Smooth muscle cell (in vitro differentiated cells): ENCODE results near the gene ZNHIT6. TPM values are rescaled to one million over a fixed set of nuclear protein-coding genes. Genes with fewer than 3 reads are reported as not detected.

ENCODE experiments used
- DNase-seq: peaks from one replicate; lab custom pipeline; 2025; ENCODE audit not compliant: unreplicated experiment; lab: John Stamatoyannopoulos, UW
- H2AFZ ChIP-seq: fragments of 200-600 bp; sonication (generic); 2 replicates; pipeline ENCODE4 v1.6.0; 2016; ENCODE audit warnings: antibody characterized with exemption, low read depth, mild to moderate bottlenecking
- H3F3A ChIP-seq: fragments of 200-600 bp; sonication (generic); 2 replicates; pipeline ENCODE4 v1.6.0; 2017; ENCODE audit warnings: antibody characterized with exemption, low read depth
- H3K27ac ChIP-seq: fragments of 200-600 bp; sonication (generic); 2 replicates; pipeline ENCODE4 v1.5.1; 2016; ENCODE audit warnings: low read depth, mild to moderate bottlenecking
- H3K27me3 ChIP-seq: fragments of 200-600 bp; sonication (generic); 2 replicates; pipeline ENCODE4 v1.6.1; 2016; ENCODE audit warnings: low read depth, mild to moderate bottlenecking
- H3K36me3 ChIP-seq: fragments of 200-600 bp; sonication (generic); 2 replicates; pipeline ENCODE4 v1.5.1; 2016; ENCODE audit warnings: low read depth
- H3K4me1 ChIP-seq: fragments of 200-600 bp; sonication (generic); 2 replicates; pipeline ENCODE4 v1.5.1; 2016; ENCODE audit warnings: low read depth
- H3K4me2 ChIP-seq: fragments of 200-600 bp; sonication (generic); 2 replicates; pipeline ENCODE4 v1.6.0; 2016; ENCODE audit warnings: mild to moderate bottlenecking
- H3K4me3 ChIP-seq: fragments of 200-600 bp; sonication (generic); 2 replicates; pipeline ENCODE4 v1.5.1; 2016; ENCODE audit warnings: mild to moderate bottlenecking
- H3K79me2 ChIP-seq: fragments of 200-600 bp; sonication (generic); 2 replicates; pipeline ENCODE4 v1.6.0; 2016; ENCODE audit warnings: low read depth, mild to moderate bottlenecking
- H3K9ac ChIP-seq: fragments of 200-600 bp; sonication (generic); 2 replicates; pipeline ENCODE4 v1.6.0; 2016; ENCODE audit warnings: low read depth
- H3K9me3 ChIP-seq: fragments of 200-600 bp; sonication (generic); replicated peaks from 2 replicates; pipeline ENCODE4 v1.5.1; 2016; ENCODE audit warnings: low read depth
- H4K20me1 ChIP-seq: fragments of 200-600 bp; sonication (generic); 2 replicates; pipeline ENCODE4 v1.6.0; 2016; ENCODE audit warnings: low read depth
- CTCF ChIP-seq: fragments of 200-600 bp; sonication (generic); IDR thresholded peaks from 2 replicates; pipeline ENCODE4 v1.5.1; 2017; ENCODE audit warnings: borderline replicate concordance, mild to moderate bottlenecking, antibody characterized with exemption; ENCODE audit not compliant: insufficient read depth, poor library complexity, severe bottlenecking
- WGBS: methylation state at CpG from one replicate; pipeline ENCODE4 v1.1.7; 2016; ENCODE audit warnings: low lambda C conversion rate; 5-methylcytosine and 5-hydroxymethylcytosine counted together
- polyA plus RNA-seq: library from polyadenylated mRNA; unstranded; fragments of >200 nt; fragmentation: Nextera tagmentation; extraction: Ambion mirVana; gene quantifications from 2 replicates; pipeline ENCODE4 v1.2.1, GENCODE V29; 2016
- total RNA-seq: library from RNA; depleted of rRNA; stranded (reverse); fragments of >200 nt; gene quantifications from 2 replicates; pipeline ENCODE4 v1.2.3, GENCODE V29; 2014

ZNHIT6 gene
- total and polyA plus RNA-seq, 2 experiments from 2014 or later = 15.0 to 15.5 TPM

GRCh38 chr1:85697895-85698294 lies 10.3 kb downstream of the ZNHIT6 start:
- H3K4me3 ChIP-seq = no peak overlapping the region
- H3K9ac ChIP-seq = no peak overlapping the region
- H3K4me1 ChIP-seq = no peaks in the 10 kb centered on the region

DNA sequence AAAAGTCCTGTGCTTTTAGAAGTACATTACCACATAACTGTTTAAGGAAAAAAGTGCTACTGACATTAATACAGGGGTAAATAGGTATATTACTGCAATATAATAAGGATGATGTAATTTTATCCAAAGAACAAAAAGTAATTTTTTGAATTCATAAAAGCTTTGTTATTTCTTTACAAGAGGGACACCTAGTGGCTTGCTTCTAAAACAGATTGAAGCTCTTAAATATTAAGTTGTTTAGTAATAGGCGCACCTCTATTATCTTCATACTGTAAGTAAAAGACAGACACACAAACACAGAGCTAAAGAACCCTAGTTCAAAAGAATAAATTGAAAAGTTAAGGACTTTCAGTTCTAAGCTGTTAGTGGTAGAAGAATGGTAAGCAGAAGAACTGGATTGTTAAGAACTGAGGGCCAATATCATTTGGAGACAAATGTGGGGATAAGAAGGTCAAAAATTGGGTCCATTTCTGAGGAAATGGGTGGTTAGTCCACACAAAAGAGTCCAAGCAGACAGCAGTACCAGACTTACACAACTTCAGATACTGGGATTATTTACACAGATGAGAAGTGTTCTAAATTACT lies 15.4 kb downstream of the ZNHIT6 start:
- Histone ChIP-seq H3F3A (no peaks in the 10 kb centered on the region), H3K9ac (no peak overlapping the region), H3K79me2 (peaks cover 19% of the 10 kb centered on the region), H4K20me1 (peaks cover 4% of the 10 kb centered on the region), H3K4me1 (no peaks in the 10 kb centered on the region), H3K27me3 (no peaks in the 10 kb centered on the region), H3K4me3 (no peak overlapping the region), H3K4me2 (no peak overlapping the region), H3K27ac (no peak overlapping the region), H2AFZ (no peak overlapping the region), H3K9me3 (no peaks in the 10 kb centered on the region), H3K36me3 (no peaks in the 10 kb centered on the region)
- peak; percentile 63 for TF ChIP-seq CTCF
- 86% methylated on average over 1 of the region's 1 CpG for WGBS
- DNase-seq = no peak

More at GRCh38 chr1:85697895-85698294, 10.3 kb downstream of the ZNHIT6 start:
- H3K27me3 ChIP-seq = no peaks in the 10 kb centered on the region
- no peak overlapping the region for H3K27ac ChIP-seq
- TF ChIP-seq CTCF = no peak
- no peak overlapping the region for H3K4me2 ChIP-seq
- no peak overlapping the region for H2AFZ ChIP-seq
- peaks cover 25% of the 10 kb centered on the region for H3K79me2 ChIP-seq
- no peaks in the 10 kb centered on the region for H3K9me3 ChIP-seq
- no peak for DNase-seq
- H3K36me3 ChIP-seq = peaks cover 5% of the 10 kb centered on the region
- H3F3A ChIP-seq = no peaks in the 10 kb centered on the region
- no peaks in the 10 kb centered on the region for H4K20me1 ChIP-seq

DNA sequence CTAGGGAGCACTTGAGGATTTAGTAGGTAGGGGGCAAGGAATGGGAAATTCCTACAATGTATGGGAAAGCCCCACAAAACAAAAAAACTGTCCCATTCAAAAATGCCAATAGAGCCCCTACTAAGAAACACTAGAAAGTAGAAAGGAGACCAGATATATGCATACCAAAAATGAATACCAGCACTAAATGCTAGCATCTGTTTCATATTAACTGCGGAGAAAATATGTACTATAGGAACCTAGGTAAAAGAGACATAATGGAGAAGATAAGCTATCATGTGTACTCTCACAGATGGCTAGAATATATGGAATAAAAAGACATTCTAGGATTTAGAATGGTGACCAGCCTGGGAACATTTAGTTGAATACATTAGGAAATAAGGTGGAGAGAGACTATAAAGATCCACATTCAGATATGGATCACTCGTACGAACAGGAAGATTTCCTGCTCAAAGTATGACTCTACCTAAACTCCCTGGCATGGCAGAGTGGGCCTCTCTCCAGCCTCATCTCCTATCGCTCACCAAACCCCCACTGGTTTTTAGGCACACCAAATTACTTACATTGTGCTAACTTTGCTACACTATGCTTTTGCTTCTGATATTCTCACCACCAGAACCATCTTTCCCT lies 18.3 kb downstream of the ZNHIT6 start:
- no peaks in the 10 kb centered on the region for H3F3A ChIP-seq
- peaks cover 4% of the 10 kb centered on the region for H4K20me1 ChIP-seq
- no peak for TF ChIP-seq CTCF
- H3K9me3 ChIP-seq = no peaks in the 10 kb centered on the region
- H3K9ac ChIP-seq = no peak overlapping the region
- peaks cover 19% of the 10 kb centered on the region for H3K79me2 ChIP-seq
- H3K4me2 ChIP-seq = no peak overlapping the region
- H2AFZ ChIP-seq = no peak overlapping the region
- no peak overlapping the region for H3K27ac ChIP-seq
- 97% methylated on average over 4 of the region's 4 CpGs for WGBS
- H3K4me3 ChIP-seq = no peak overlapping the region
- H3K4me1 ChIP-seq = no peaks in the 10 kb centered on the region
- H3K27me3 ChIP-seq = no peaks in the 10 kb centered on the region
- no peaks in the 10 kb centered on the region for H3K36me3 ChIP-seq
- DNase-seq = no peak
